Keratinocyte (primary cell): Measurements from ENCODE around the gene ZNF280A. TPM values are rescaled to one million over a fixed set of nuclear protein-coding genes. Genes with fewer than 3 reads are reported as not detected.

Experiments used
- DNase-seq: peaks from one replicate; pipeline ENCODE4 v3.0.0-alpha.2; 2011; ENCODE audit warnings: low read depth, missing footprints, low spot score
- FAIRE-seq: peaks from 2 replicates; lab custom pipeline; 2011; peaks lifted over from hg19 to GRCh38; lab: Jason Lieb, UNC
- H2AFZ ChIP-seq: 2 replicates; pipeline ENCODE4 v1.6.0; 2012; ENCODE audit warnings: low read length, control low read depth, inconsistent platforms; ENCODE audit not compliant: control insufficient read depth
- H3K27ac ChIP-seq: 2 replicates; pipeline ENCODE4 v1.5.1; 2011; ENCODE audit warnings: low read length; ENCODE audit not compliant: control insufficient read depth, insufficient read depth
- H3K27me3 ChIP-seq: 3 replicates; pipeline ENCODE4 v1.6.0; 2011; ENCODE audit warnings: low read length; ENCODE audit not compliant: control insufficient read depth, insufficient read depth; ENCODE audit errors: extremely low read depth
- H3K36me3 ChIP-seq, 2 experiments: 2 replicates in 1 of 2; 3 replicates in 1 of 2; pipeline ENCODE4 v1.5.1; 2011; ENCODE audit warnings: low read length in 2 of 2, mild to moderate bottlenecking in 1 of 2; ENCODE audit not compliant: control insufficient read depth in 2 of 2, insufficient read depth in 2 of 2; ENCODE audit errors: extremely low read depth in 1 of 2
- H3K4me1 ChIP-seq: 3 replicates; pipeline ENCODE4 v1.5.1; 2011; ENCODE audit warnings: low read length; ENCODE audit not compliant: control insufficient read depth, insufficient read depth; ENCODE audit errors: extremely low read depth
- H3K4me2 ChIP-seq: 3 replicates; pipeline ENCODE4 v1.6.0; 2011; ENCODE audit warnings: low read depth, low read length; ENCODE audit not compliant: control insufficient read depth, insufficient read depth; ENCODE audit errors: extremely low read depth
- H3K4me3 ChIP-seq, 3 experiments: fragments of 200-600 bp in 1 of 3; sonication (generic) in 1 of 3; 2 replicates in 2 of 3; 3 replicates in 1 of 3; pipeline ENCODE4 v1.5.1; 2011 to 2016; ENCODE audit warnings: low read length in 3 of 3, mild to moderate bottlenecking in 3 of 3, control low read depth in 2 of 3, inconsistent platforms in 1 of 3, low read depth in 1 of 3, mixed read lengths in 1 of 3, mixed run types in 1 of 3, moderate library complexity in 1 of 3; ENCODE audit not compliant: control insufficient read depth in 2 of 3, insufficient read depth in 2 of 3; ENCODE audit errors: extremely low read depth in 1 of 3
- H3K79me2 ChIP-seq: 2 replicates; pipeline ENCODE4 v1.6.0; 2012; ENCODE audit warnings: low read length; ENCODE audit not compliant: control insufficient read depth, insufficient read depth
- H3K9ac ChIP-seq: 3 replicates; pipeline ENCODE4 v1.6.0; 2011; ENCODE audit warnings: low read length; ENCODE audit not compliant: control insufficient read depth, insufficient read depth; ENCODE audit errors: extremely low read depth
- H3K9me1 ChIP-seq: 3 replicates; pipeline ENCODE4 v1.6.0; 2011; ENCODE audit warnings: low read length; ENCODE audit not compliant: control insufficient read depth, insufficient read depth; ENCODE audit errors: extremely low read depth
- H3K9me3 ChIP-seq: 2 replicates; pipeline ENCODE4 v1.5.1; 2012; ENCODE audit warnings: low read depth, low read length; ENCODE audit not compliant: control insufficient read depth
- H4K20me1 ChIP-seq: 3 replicates; pipeline ENCODE4 v1.6.0; 2011; ENCODE audit warnings: low read length; ENCODE audit not compliant: control insufficient read depth, insufficient read depth; ENCODE audit errors: extremely low read depth
- CTCF ChIP-seq, 3 experiments: IDR thresholded peaks in 1 of 3; conservative IDR thresholded peaks in 1 of 3; optimal IDR thresholded peaks in 1 of 3; 2 replicates in 2 of 3; 3 replicates in 1 of 3; pipeline versions ENCODE3 to v1.5.1; 2011; ENCODE audit warnings: low read length in 3 of 3, mild to moderate bottlenecking in 3 of 3, moderate library complexity in 2 of 3, control low read depth in 1 of 3, inconsistent platforms in 1 of 3; ENCODE audit not compliant: insufficient read depth in 2 of 3; ENCODE audit errors: extremely low read depth in 1 of 3
- EZH2 ChIP-seq: IDR thresholded peaks from one replicate; pipeline ENCODE4 v1.6.1; 2012; ENCODE audit warnings: inconsistent platforms, mild to moderate bottlenecking, low read length, moderate library complexity
- dilution Hi-C: fragments of 300-500 bp; cut with MboI; formaldehyde crosslinking; loops from one replicate; pipeline ENCODE4 v1.7.0; 2020; ENCODE audit warnings: low sequenced_read_pairs; ENCODE audit not compliant: extremely low pct_ligation_motif_present
- polyA plus RNA-seq, 5 experiments: library from polyadenylated mRNA; depleted of rRNA in 3 of 5; stranded (reverse) in 3 of 5; stranded (forward) in 1 of 5; unstranded in 1 of 5; fragments of >200 nt; gene quantifications; 1 replicate in 1 of 5; 2 replicates in 3 of 5; 3 replicates in 1 of 5; pipeline versions ENCODE4 v1.2.1 to v1.2.3, GENCODE V29; 2011 to 2012; ENCODE audit warnings: missing spikeins in 2 of 5, low read depth in 1 of 5, low replicate concordance in 1 of 5

Gene ZNF280A
- polyA plus RNA-seq, 1 donor (not counting 4 experiments of a cell fraction or from before 2014, with no cell fraction given), result not detected

- dilution Hi-C loops, result no loop called here
- Histone ChIP-seq H3K36me3 (no peaks in the 10 kb centered on the region), H3K27ac (no peak overlapping the region), H3K9ac (no peak overlapping the region), H4K20me1 (no peaks in the 10 kb centered on the region), H3K27me3 (no peaks in the 10 kb centered on the region), H2AFZ (no peak overlapping the region), H3K4me3 (no peak overlapping the region), H3K9me3 (no peaks in the 10 kb centered on the region), H3K4me1 (no peaks in the 10 kb centered on the region), H3K4me2 (no peak overlapping the region), H3K79me2 (no peaks in the 10 kb centered on the region), H3K9me1 (no peaks in the 10 kb centered on the region)
- TF ChIP-seq EZH2 (no peak), CTCF (optimal IDR thresholded peaks at IDR 0.05 in 1 of 3, IDR thresholded peaks at IDR 0.05 in 1 of 3, conservative IDR thresholded peaks at IDR 0.05 in 1 of 3; ENCODE audit: extremely low read depth in 1 of 3, insufficient read depth in 2 of 3, low read length in 3 of 3) (no peak)
- FAIRE-seq (no peak), DNase-seq (no peak)
Measured at GRCh38 chr22:22536916-22537315, 16.8 kb upstream of the ZNF280A start.

GRCh38 chr22:22536515-22536914 is 16.4 kb upstream of the ZNF280A start:
- Histone ChIP-seq H3K36me3 (no peaks in the 10 kb centered on the region), H3K79me2 (no peaks in the 10 kb centered on the region), H3K27ac (no peak overlapping the region), H3K4me3 (no peak overlapping the region), H3K9ac (no peak overlapping the region), H4K20me1 (no peaks in the 10 kb centered on the region), H3K4me2 (no peak overlapping the region), H3K4me1 (no peaks in the 10 kb centered on the region), H3K9me1 (no peaks in the 10 kb centered on the region), H3K27me3 (no peaks in the 10 kb centered on the region), H2AFZ (no peak overlapping the region), H3K9me3 (no peaks in the 10 kb centered on the region)
- FAIRE-seq (no peak), DNase-seq (no peak)
- TF ChIP-seq CTCF (optimal IDR thresholded peaks at IDR 0.05 in 1 of 3, IDR thresholded peaks at IDR 0.05 in 1 of 3, conservative IDR thresholded peaks at IDR 0.05 in 1 of 3; ENCODE audit: extremely low read depth in 1 of 3, insufficient read depth in 2 of 3, low read length in 3 of 3) (no peak), EZH2 (no peak)
- dilution Hi-C loops, result no loop called here
